Measurements from ENCODE around the gene RBM33.

RBM33 gene

GRCh38 chr7:155798673-155799439 lies 154.4 kb downstream of the RBM33 start:
- H3K9me3 ChIP-seq (ENCODE audit: control insufficient read depth, insufficient read depth, low read length): no peaks in the 10 kb centered on the region
- no peaks in the 10 kb centered on the region for H3K36me3 ChIP-seq (ENCODE audit: control insufficient read depth, insufficient read depth, low read length)
- H3K27me3 ChIP-seq (ENCODE audit: control insufficient read depth, insufficient read depth, low read length): peaks cover 30% of the 10 kb centered on the region
- WGBS (ENCODE audit: insufficient coverage, insufficient read length): no CpG with 5 or more reads among the region's 13 CpGs
- no peak overlapping the region for H3K27ac ChIP-seq (ENCODE audit: low read length)
- no peak overlapping the region for H3K4me3 ChIP-seq (ENCODE audit: low read length)
- no peak for DNase-seq (ENCODE audit: low read depth, low spot score)
- no peaks in the 10 kb centered on the region; the same call in 1 of the 2 replicates for H3K4me1 ChIP-seq (ENCODE audit: control insufficient read depth, insufficient read depth, low read length)

- Histone ChIP-seq H3K27me3 (ENCODE audit: control insufficient read depth, insufficient read depth, low read length) (peaks cover 32% of the 10 kb centered on the region), H3K27ac (ENCODE audit: low read length) (no peak overlapping the region), H3K4me1 (ENCODE audit: control insufficient read depth, insufficient read depth, low read length) (no peaks in the 10 kb centered on the region; the same call in 1 of the 2 replicates), H3K36me3 (ENCODE audit: control insufficient read depth, insufficient read depth, low read length) (no peaks in the 10 kb centered on the region), H3K4me3 (ENCODE audit: low read length) (no peak overlapping the region), H3K9me3 (ENCODE audit: control insufficient read depth, insufficient read depth, low read length) (no peaks in the 10 kb centered on the region)
- no CpG with 5 or more reads among the region's 19 CpGs for WGBS (ENCODE audit: insufficient coverage, insufficient read length)
- DNase-seq (ENCODE audit: low read depth, low spot score): no peak
Observed at GRCh38 chr7:155799514-155799913, 155.1 kb downstream of the RBM33 start.

GRCh38 chr7:155800301-155800700 lies 155.8 kb downstream of the RBM33 start:
- no peaks in the 10 kb centered on the region for H3K9me3 ChIP-seq (ENCODE audit: control insufficient read depth, insufficient read depth, low read length)
- DNase-seq (ENCODE audit: low read depth, low spot score): no peak
- WGBS (ENCODE audit: insufficient coverage, insufficient read length): no CpG with 5 or more reads among the region's 11 CpGs
- H3K27ac ChIP-seq (ENCODE audit: low read length): no peak overlapping the region
- H3K36me3 ChIP-seq (ENCODE audit: control insufficient read depth, insufficient read depth, low read length): no peaks in the 10 kb centered on the region
- peaks cover 34% of the 10 kb centered on the region for H3K27me3 ChIP-seq (ENCODE audit: control insufficient read depth, insufficient read depth, low read length)
- no peak overlapping the region for H3K4me3 ChIP-seq (ENCODE audit: low read length)
- H3K4me1 ChIP-seq (ENCODE audit: control insufficient read depth, insufficient read depth, low read length): no peaks in the 10 kb centered on the region; the same call in 1 of the 2 replicates

- no peak for DNase-seq (ENCODE audit: low read depth, low spot score)
- no CpG with 5 or more reads among the region's 16 CpGs for WGBS (ENCODE audit: insufficient coverage, insufficient read length)
- H3K27me3 ChIP-seq (ENCODE audit: control insufficient read depth, insufficient read depth, low read length): peaks cover 39% of the 10 kb centered on the region
Observed at GRCh38 chr7:155800741-155801267, 156.3 kb downstream of the RBM33 start.

GRCh38 chr7:155802291-155802690 lies 157.8 kb downstream of the RBM33 start:
- Histone ChIP-seq H3K27ac (ENCODE audit: low read length) (no peak overlapping the region), H3K9me3 (ENCODE audit: control insufficient read depth, insufficient read depth, low read length) (no peaks in the 10 kb centered on the region), H3K4me3 (ENCODE audit: low read length) (no peak overlapping the region), H3K36me3 (ENCODE audit: control insufficient read depth, insufficient read depth, low read length) (no peaks in the 10 kb centered on the region), H3K27me3 (ENCODE audit: control insufficient read depth, insufficient read depth, low read length) (peaks cover 51% of the 10 kb centered on the region), H3K4me1 (ENCODE audit: control insufficient read depth, insufficient read depth, low read length) (no peaks in the 10 kb centered on the region; the same call in 1 of the 2 replicates)
- DNase-seq (ENCODE audit: low read depth, low spot score): no peak
- WGBS (ENCODE audit: insufficient coverage, insufficient read length): no CpG with 5 or more reads among the region's 6 CpGs

More at GRCh38 chr7:155800741-155801267, 156.3 kb downstream of the RBM33 start:
- Histone ChIP-seq H3K9me3 (ENCODE audit: control insufficient read depth, insufficient read depth, low read length) (no peaks in the 10 kb centered on the region), H3K4me3 (ENCODE audit: low read length) (no peak overlapping the region), H3K4me1 (ENCODE audit: control insufficient read depth, insufficient read depth, low read length) (no peaks in the 10 kb centered on the region; the same call in 1 of the 2 replicates), H3K27ac (ENCODE audit: low read length) (no peak overlapping the region), H3K36me3 (ENCODE audit: control insufficient read depth, insufficient read depth, low read length) (no peaks in the 10 kb centered on the region)

- H3K27me3 ChIP-seq (ENCODE audit: control insufficient read depth, insufficient read depth, low read length): peaks cover 58% of the 10 kb centered on the region
- DNase-seq (ENCODE audit: low read depth, low spot score): no peak
Observed at GRCh38 chr7:155802906-155803417, 158.5 kb downstream of the RBM33 start.

GRCh38 chr7:155803418-155804376 lies 159.2 kb downstream of the RBM33 start:
- DNase-seq (ENCODE audit: low read depth, low spot score): no peak
- WGBS (ENCODE audit: insufficient coverage, insufficient read length): no CpG with 5 or more reads among the region's 96 CpGs

More at GRCh38 chr7:155802906-155803417, 158.5 kb downstream of the RBM33 start:
- no CpG with 5 or more reads among the region's 70 CpGs for WGBS (ENCODE audit: insufficient coverage, insufficient read length)
- Histone ChIP-seq H3K4me1 (ENCODE audit: control insufficient read depth, insufficient read depth, low read length) (peaks cover 1% of the 10 kb centered on the region; the same call in 1 of the 2 replicates), H3K9me3 (ENCODE audit: control insufficient read depth, insufficient read depth, low read length) (no peaks in the 10 kb centered on the region), H3K36me3 (ENCODE audit: control insufficient read depth, insufficient read depth, low read length) (no peaks in the 10 kb centered on the region), H3K27ac (ENCODE audit: low read length) (no peak overlapping the region), H3K4me3 (ENCODE audit: low read length) (no peak overlapping the region)

GRCh38 chr7:155804431-155804831 lies 160.0 kb downstream of the RBM33 start:
- no peak for DNase-seq (ENCODE audit: low read depth, low spot score)
- WGBS (ENCODE audit: insufficient coverage, insufficient read length): no CpG with 5 or more reads among the region's 17 CpGs
- peaks cover 1% of the 10 kb centered on the region; the same call in 1 of the 2 replicates for H3K4me1 ChIP-seq (ENCODE audit: control insufficient read depth, insufficient read depth, low read length)
- peaks cover 68% of the 10 kb centered on the region for H3K27me3 ChIP-seq (ENCODE audit: control insufficient read depth, insufficient read depth, low read length)
- no peaks in the 10 kb centered on the region for H3K36me3 ChIP-seq (ENCODE audit: control insufficient read depth, insufficient read depth, low read length)
- no peaks in the 10 kb centered on the region for H3K9me3 ChIP-seq (ENCODE audit: control insufficient read depth, insufficient read depth, low read length)
- H3K4me3 ChIP-seq (ENCODE audit: low read length): no peak overlapping the region
- no peak overlapping the region for H3K27ac ChIP-seq (ENCODE audit: low read length)

More at GRCh38 chr7:155803418-155804376, 159.2 kb downstream of the RBM33 start:
- Histone ChIP-seq H3K27me3 (ENCODE audit: control insufficient read depth, insufficient read depth, low read length) (peaks cover 63% of the 10 kb centered on the region), H3K4me3 (ENCODE audit: low read length) (peak overlapping the region; percentile 22; the same call in 1 of the 2 replicates), H3K27ac (ENCODE audit: low read length) (no peak overlapping the region), H3K4me1 (ENCODE audit: control insufficient read depth, insufficient read depth, low read length) (peaks cover 1% of the 10 kb centered on the region; the same call in 1 of the 2 replicates), H3K9me3 (ENCODE audit: control insufficient read depth, insufficient read depth, low read length) (no peaks in the 10 kb centered on the region), H3K36me3 (ENCODE audit: control insufficient read depth, insufficient read depth, low read length) (no peaks in the 10 kb centered on the region)

- peak overlapping the region; percentile 20; the same call in 1 of the 2 replicates for H3K4me3 ChIP-seq (ENCODE audit: low read length)
Observed at GRCh38 chr7:155804897-155805825, 160.7 kb downstream of the RBM33 start.

More at GRCh38 chr7:155804897-155805825, 160.7 kb downstream of the RBM33 start:
- Histone ChIP-seq H3K27ac (ENCODE audit: low read length) (no peak overlapping the region), H3K4me1 (ENCODE audit: control insufficient read depth, insufficient read depth, low read length) (peaks cover 1% of the 10 kb centered on the region; the same call in 1 of the 2 replicates), H3K27me3 (ENCODE audit: control insufficient read depth, insufficient read depth, low read length) (peaks cover 72% of the 10 kb centered on the region), H3K36me3 (ENCODE audit: control insufficient read depth, insufficient read depth, low read length) (no peaks in the 10 kb centered on the region), H3K9me3 (ENCODE audit: control insufficient read depth, insufficient read depth, low read length) (no peaks in the 10 kb centered on the region)
- no peak for DNase-seq (ENCODE audit: low read depth, low spot score)
- WGBS (ENCODE audit: insufficient coverage, insufficient read length): no CpG with 5 or more reads among the region's 91 CpGs

All from iPS DF 6.9 (cell line).